ENCODE results near the gene MICAL2. TPM values are rescaled to one million over a fixed set of nuclear protein-coding genes. Genes with fewer than 3 reads are reported as not detected.
A peak's percentile ranks its signal among the peaks of the same experiment; 100 is the strongest.

MICAL2 gene
- total and polyA plus RNA-seq, 2 of the 13 experiments (the other 11 are each of a cell fraction or from before 2014, with no cell fraction given): 0.78 to 1.1 TPM

- TF ChIP-seq, protein P1, sequence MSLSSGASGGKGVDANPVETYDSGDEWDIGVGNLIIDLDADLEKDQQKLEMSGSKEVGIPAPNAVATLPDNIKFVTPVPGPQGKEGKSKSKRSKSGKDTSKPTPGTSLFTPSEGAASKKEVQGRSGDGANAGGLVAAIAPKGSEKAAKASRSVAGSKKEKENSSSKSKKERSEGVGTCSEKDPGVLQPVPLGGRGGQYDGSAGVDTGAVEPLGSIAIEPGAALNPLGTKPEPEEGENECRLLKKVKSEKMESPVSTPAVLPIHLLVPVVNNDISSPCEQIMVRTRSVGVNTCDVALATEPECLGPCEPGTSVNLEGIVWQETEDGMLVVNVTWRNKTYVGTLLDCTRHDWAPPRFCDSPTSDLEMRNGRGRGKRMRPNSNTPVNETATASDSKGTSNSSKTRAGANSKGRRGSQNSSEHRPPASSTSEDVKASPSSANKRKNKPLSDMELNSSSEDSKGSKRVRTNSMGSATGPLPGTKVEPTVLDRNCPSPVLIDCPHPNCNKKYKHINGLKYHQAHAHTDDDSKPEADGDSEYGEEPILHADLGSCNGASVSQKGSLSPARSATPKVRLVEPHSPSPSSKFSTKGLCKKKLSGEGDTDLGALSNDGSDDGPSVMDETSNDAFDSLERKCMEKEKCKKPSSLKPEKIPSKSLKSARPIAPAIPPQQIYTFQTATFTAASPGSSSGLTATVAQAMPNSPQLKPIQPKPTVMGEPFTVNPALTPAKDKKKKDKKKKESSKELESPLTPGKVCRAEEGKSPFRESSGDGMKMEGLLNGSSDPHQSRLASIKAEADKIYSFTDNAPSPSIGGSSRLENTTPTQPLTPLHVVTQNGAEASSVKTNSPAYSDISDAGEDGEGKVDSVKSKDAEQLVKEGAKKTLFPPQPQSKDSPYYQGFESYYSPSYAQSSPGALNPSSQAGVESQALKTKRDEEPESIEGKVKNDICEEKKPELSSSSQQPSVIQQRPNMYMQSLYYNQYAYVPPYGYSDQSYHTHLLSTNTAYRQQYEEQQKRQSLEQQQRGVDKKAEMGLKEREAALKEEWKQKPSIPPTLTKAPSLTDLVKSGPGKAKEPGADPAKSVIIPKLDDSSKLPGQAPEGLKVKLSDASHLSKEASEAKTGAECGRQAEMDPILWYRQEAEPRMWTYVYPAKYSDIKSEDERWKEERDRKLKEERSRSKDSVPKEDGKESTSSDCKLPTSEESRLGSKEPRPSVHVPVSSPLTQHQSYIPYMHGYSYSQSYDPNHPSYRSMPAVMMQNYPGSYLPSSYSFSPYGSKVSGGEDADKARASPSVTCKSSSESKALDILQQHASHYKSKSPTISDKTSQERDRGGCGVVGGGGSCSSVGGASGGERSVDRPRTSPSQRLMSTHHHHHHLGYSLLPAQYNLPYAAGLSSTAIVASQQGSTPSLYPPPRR (CRISPR knock-in tag; IDR thresholded peaks at IDR 0.05; ENCODE audit: borderline replicate concordance): peak; percentile 16; the same call in 1 of the 2 replicates
- TF ChIP-seq, protein P2, sequence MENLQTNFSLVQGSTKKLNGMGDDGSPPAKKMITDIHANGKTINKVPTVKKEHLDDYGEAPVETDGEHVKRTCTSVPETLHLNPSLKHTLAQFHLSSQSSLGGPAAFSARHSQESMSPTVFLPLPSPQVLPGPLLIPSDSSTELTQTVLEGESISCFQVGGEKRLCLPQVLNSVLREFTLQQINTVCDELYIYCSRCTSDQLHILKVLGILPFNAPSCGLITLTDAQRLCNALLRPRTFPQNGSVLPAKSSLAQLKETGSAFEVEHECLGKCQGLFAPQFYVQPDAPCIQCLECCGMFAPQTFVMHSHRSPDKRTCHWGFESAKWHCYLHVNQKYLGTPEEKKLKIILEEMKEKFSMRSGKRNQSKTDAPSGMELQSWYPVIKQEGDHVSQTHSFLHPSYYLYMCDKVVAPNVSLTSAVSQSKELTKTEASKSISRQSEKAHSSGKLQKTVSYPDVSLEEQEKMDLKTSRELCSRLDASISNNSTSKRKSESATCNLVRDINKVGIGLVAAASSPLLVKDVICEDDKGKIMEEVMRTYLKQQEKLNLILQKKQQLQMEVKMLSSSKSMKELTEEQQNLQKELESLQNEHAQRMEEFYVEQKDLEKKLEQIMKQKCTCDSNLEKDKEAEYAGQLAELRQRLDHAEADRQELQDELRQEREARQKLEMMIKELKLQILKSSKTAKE (CRISPR knock-in tag; IDR thresholded peaks at IDR 0.05; ENCODE audit: borderline replicate concordance): peak; percentile 73; the same call in 1 of the 2 replicates
- TF ChIP-seq DNMT3B (CRISPR knock-in tag; conservative IDR thresholded peaks at IDR 0.05) (no peak), SOX5 (CRISPR knock-in tag; IDR thresholded peaks at IDR 0.05; ENCODE audit: borderline replicate concordance) (no peak), ELF3 (CRISPR knock-in tag; IDR thresholded peaks at IDR 0.05) (peak; percentile 52; the same call in 1 of the 2 replicates), ZNF746 (CRISPR knock-in tag; IDR thresholded peaks at IDR 0.05) (peak; percentile 31; the same call in 1 of the 2 replicates), TBX2 (CRISPR knock-in tag; IDR thresholded peaks at IDR 0.05; ENCODE audit: borderline replicate concordance) (peak; percentile 30; the same call in 1 of the 2 replicates), ESRRA (CRISPR knock-in tag; IDR thresholded peaks at IDR 0.05; ENCODE audit: low read depth) (peak; percentile 61; the same call in 1 of the 2 replicates), PPARG (CRISPR knock-in tag; conservative IDR thresholded peaks at IDR 0.05) (0 out of 2 replicates have a peak, but pooled peaks have one; percentile 33), PRDM4 (CRISPR knock-in tag; IDR thresholded peaks at IDR 0.05; ENCODE audit: borderline replicate concordance) (no peak), NRL (CRISPR knock-in tag; IDR thresholded peaks at IDR 0.05; ENCODE audit: borderline replicate concordance) (no peak), ZNF850 (CRISPR knock-in tag; conservative IDR thresholded peaks at IDR 0.05) (no peak), NR2C2 (CRISPR knock-in tag; IDR thresholded peaks at IDR 0.05; ENCODE audit: borderline replicate concordance) (peak; percentile 81), POGZ (CRISPR knock-in tag; IDR thresholded peaks at IDR 0.05) (peak; percentile 25; the same call in 1 of the 2 replicates), HNF4A (CRISPR knock-in tag; IDR thresholded peaks at IDR 0.05) (peak; percentile 88)
- TF ChIP-seq, protein P3, sequence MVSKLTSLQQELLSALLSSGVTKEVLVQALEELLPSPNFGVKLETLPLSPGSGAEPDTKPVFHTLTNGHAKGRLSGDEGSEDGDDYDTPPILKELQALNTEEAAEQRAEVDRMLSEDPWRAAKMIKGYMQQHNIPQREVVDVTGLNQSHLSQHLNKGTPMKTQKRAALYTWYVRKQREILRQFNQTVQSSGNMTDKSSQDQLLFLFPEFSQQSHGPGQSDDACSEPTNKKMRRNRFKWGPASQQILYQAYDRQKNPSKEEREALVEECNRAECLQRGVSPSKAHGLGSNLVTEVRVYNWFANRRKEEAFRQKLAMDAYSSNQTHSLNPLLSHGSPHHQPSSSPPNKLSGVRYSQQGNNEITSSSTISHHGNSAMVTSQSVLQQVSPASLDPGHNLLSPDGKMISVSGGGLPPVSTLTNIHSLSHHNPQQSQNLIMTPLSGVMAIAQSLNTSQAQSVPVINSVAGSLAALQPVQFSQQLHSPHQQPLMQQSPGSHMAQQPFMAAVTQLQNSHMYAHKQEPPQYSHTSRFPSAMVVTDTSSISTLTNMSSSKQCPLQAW (CRISPR knock-in tag; IDR thresholded peaks at IDR 0.05): peak; percentile 41; the same call in 1 of the 2 replicates
Observed at GRCh38 chr11:12222055-12222792, 111.8 kb downstream of the MICAL2 start (continued).
